ENCODE results near the gene RBM17. TPM values are rescaled to one million over a fixed set of nuclear protein-coding genes. Genes with fewer than 3 reads are reported as not detected.

The RBM17 gene
- total and polyA plus RNA-seq, 2 of the 4 experiments (the other 2 are of a cell fraction), result 24.6 to 56.7 TPM

- no CpG with 5 or more reads among the region's 4 CpGs for WGBS, 2 experiments (ENCODE audit: extremely low coverage in 2 of 2, insufficient read length in 1 of 2)
- no peak for TF ChIP-seq MAFK (IDR thresholded peaks at IDR 0.05; ENCODE audit: low read depth, low read length)
- no peak for TF ChIP-seq CEBPB (IDR thresholded peaks at IDR 0.05; ENCODE audit: low read depth, low read length)
- TF ChIP-seq POLR2A (IDR thresholded peaks at IDR 0.05; ENCODE audit: low read depth, low read length), result no peak
- no peak for TF ChIP-seq MAZ (IDR thresholded peaks at IDR 0.05; ENCODE audit: borderline replicate concordance, low read depth, low read length)
- TF ChIP-seq CTCF (conservative IDR thresholded peaks at IDR 0.05; ENCODE audit: low read depth, low read length), result no peak
- TF ChIP-seq RCOR1 (IDR thresholded peaks at IDR 0.05; ENCODE audit: insufficient replicate concordance, low read length), result no peak
- TF ChIP-seq RAD21 (IDR thresholded peaks at IDR 0.05; ENCODE audit: low read length), result no peak
- no peak for TF ChIP-seq RFX5 (IDR thresholded peaks at IDR 0.05; ENCODE audit: low read depth, low read length)
- Histone ChIP-seq H3K36me3 (ENCODE audit: control insufficient read depth, insufficient read depth, low read length) (no peaks in the 10 kb centered on the region), H2BK15ac (ENCODE audit: low read depth, low read length) (no peak overlapping the region), H3K27ac (ENCODE audit: insufficient read depth, low read length) (no peak overlapping the region), H3K9me1 (ENCODE audit: insufficient read depth, low read length) (peaks cover 2% of the 10 kb centered on the region; the same call in 1 of the 2 replicates), H3K9me3 (ENCODE audit: control insufficient read depth, insufficient read depth, low read length) (peaks cover 2% of the 10 kb centered on the region; the same call in 1 of the 2 replicates), H2BK120ac (ENCODE audit: low read depth, low read length) (no peak overlapping the region), H4K20me1 (ENCODE audit: insufficient read depth, low read length) (no peaks in the 10 kb centered on the region), H3K79me1 (ENCODE audit: low read depth in 1 of 2, low read length in 2 of 2) (no peaks in the 10 kb centered on the region), H2AK5ac (ENCODE audit: low read depth, low read length) (no peak overlapping the region), H3K9ac (ENCODE audit: low read depth, low read length) (no peak overlapping the region), H3K56ac (ENCODE audit: extremely low read depth, insufficient read depth, low read length) (no peak overlapping the region), H3K18ac (ENCODE audit: low read depth, low read length) (no peak overlapping the region), H2BK5ac (ENCODE audit: low read depth, low read length, poor library complexity, severe bottlenecking) (no peak overlapping the region), H3K23ac (ENCODE audit: low read depth, low read length) (no peak overlapping the region), H4K91ac (ENCODE audit: insufficient read depth, low read depth, low read length) (no peak overlapping the region), H4K5ac (ENCODE audit: low read depth, low read length) (no peak overlapping the region), H3K4me3 (ENCODE audit: insufficient read depth, low read depth, low read length) (no peak overlapping the region), H4K8ac (ENCODE audit: low read depth in 2 of 2, low read length in 2 of 2) (no peak overlapping the region), H3K4ac (ENCODE audit: low read depth, low read length) (no peak overlapping the region), H3K27me3 (ENCODE audit: control insufficient read depth, insufficient read depth, low read length) (peaks cover 18% of the 10 kb centered on the region), H2AK9ac (replicated peaks; ENCODE audit: low read depth, low read length, poor library complexity) (no peak overlapping the region), H3K4me2 (ENCODE audit: low read depth, low read length) (no peak overlapping the region), H3K4me1 (ENCODE audit: control insufficient read depth, insufficient read depth, low read length) (peaks cover 13% of the 10 kb centered on the region), H2BK20ac (ENCODE audit: low read depth, low read length) (no peak overlapping the region), H3K14ac (replicated peaks; ENCODE audit: low read depth, low read length) (no peak overlapping the region), H2AFZ (replicated peaks; ENCODE audit: low read length, poor library complexity) (no peak overlapping the region)
- no peak for ATAC-seq (ENCODE audit: low read depth)
- ChIA-PET POLR2A (ENCODE audit: unreplicated experiment) (no interaction called here), CTCF (no interaction called here)
- no peak for DNase-seq
- intact Hi-C loops (cut with micrococcal nuclease) (no loop called here), in situ Hi-C loops (cut with MboI; ENCODE audit: low sequenced_read_pairs) (no loop called here), dilution Hi-C loops (cut with HindIII; ENCODE audit: low sequenced_read_pairs, unreplicated experiment) (no loop called here)
- no TSS peak for BruUV-seq (replicated peaks)
Measured at GRCh38 chr10:6079044-6079443, 9.8 kb upstream of the RBM17 start.

Data from IMR-90 (cell line).